ENCODE measurements around the gene MYO5B.
"Not testable (repeated sequence)": the region's sequence is repeated elsewhere in the genome, so short reads cannot be mapped to it uniquely, and the experiment has no call there.

Gene MYO5B

DNA sequence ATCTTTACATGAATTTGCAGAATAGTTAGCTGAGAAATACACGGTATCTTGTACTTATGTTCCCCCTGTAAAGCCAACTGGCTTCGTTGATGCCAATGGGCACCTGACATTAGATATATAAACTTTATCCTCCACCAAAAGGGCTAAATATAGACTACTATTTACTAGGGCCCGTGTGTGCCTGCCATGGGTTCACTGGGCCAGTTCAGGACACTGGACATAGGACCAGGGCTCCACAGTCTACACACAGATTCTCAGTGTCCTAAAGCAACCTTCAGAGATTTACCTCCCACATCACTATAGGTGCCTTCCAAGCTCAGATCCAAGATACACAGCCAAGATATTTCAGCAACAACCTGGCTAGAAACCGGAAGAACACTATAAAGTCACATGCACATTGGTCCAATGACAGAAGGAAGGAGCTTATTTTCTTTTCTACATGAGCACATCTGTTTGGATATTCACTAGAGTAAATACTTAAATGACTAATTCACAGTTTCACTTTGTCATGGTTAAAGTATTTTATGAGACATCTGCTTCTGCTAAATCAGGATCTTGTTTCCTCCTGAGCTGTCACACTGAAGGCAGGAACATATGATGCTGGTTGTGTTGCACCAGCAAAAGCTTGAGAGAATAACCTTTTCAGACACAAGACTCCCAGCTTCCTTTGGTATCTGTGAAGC is 95.1 kb downstream of the MYO5B start:
- H3K14ac ChIP-seq (ENCODE audit: low read length): no peak overlapping the region
- no peak overlapping the region for H3K4ac ChIP-seq (ENCODE audit: low read length)
- no peak overlapping the region for H2AK5ac ChIP-seq (ENCODE audit: low read depth, low read length)
- no peaks in the 10 kb centered on the region for H3K4me1 ChIP-seq (ENCODE audit: control insufficient read depth in 2 of 2, insufficient read depth in 1 of 2, low read depth in 1 of 2, low read length in 2 of 2)
- H2BK12ac ChIP-seq (ENCODE audit: low read length): no peak overlapping the region
- H2BK15ac ChIP-seq (ENCODE audit: low read length): no peak overlapping the region
- no peak overlapping the region for H2BK120ac ChIP-seq (ENCODE audit: low read depth, low read length)
- no peak for DNase-seq (ENCODE audit: low spot score)
- no peaks in the 10 kb centered on the region for H3K9me3 ChIP-seq (replicated peaks in 1 of 2; ENCODE audit: control insufficient read depth in 2 of 2, insufficient read depth in 1 of 2, low read depth in 1 of 2, low read length in 2 of 2)
- H2AFZ ChIP-seq (ENCODE audit: low read length): no peak overlapping the region
- H3K79me1 ChIP-seq (ENCODE audit: low read depth, low read length): no peaks in the 10 kb centered on the region
- no peak overlapping the region for H3K23ac ChIP-seq (ENCODE audit: low read depth, low read length, poor library complexity)
- no peak overlapping the region for H3K27ac ChIP-seq (replicated peaks; ENCODE audit: low read length)
- no peaks in the 10 kb centered on the region for H3K36me3 ChIP-seq (replicated peaks in 1 of 2; ENCODE audit: control insufficient read depth in 2 of 2, insufficient read depth in 2 of 2, low read length in 2 of 2)
- no peak overlapping the region for H3K4me3 ChIP-seq (ENCODE audit: low read length in 2 of 2)
- H3K4me2 ChIP-seq (ENCODE audit: insufficient read depth, low read length, poor library complexity, severe bottlenecking): no peak overlapping the region
- H4K8ac ChIP-seq (ENCODE audit: low read depth, low read length): no peak overlapping the region
- H3K27me3 ChIP-seq (ENCODE audit: control insufficient read depth in 3 of 3, insufficient read depth in 3 of 3, low read depth in 1 of 3, low read length in 3 of 3): no peaks in the 10 kb centered on the region
- H3K9ac ChIP-seq (ENCODE audit: low read depth, low read length, poor library complexity): no peak overlapping the region
- no peak overlapping the region for H4K91ac ChIP-seq (ENCODE audit: low read depth, low read length, poor library complexity)
- H2BK5ac ChIP-seq (ENCODE audit: low read length): no peak overlapping the region
- WGBS, 2 donors (ENCODE audit: extremely low coverage in 2 of 2, insufficient read length in 2 of 2, insufficient replicate concordance in 1 of 2): no CpG with 5 or more reads among the region's 4 CpGs
- H3K18ac ChIP-seq (ENCODE audit: low read length): no peak overlapping the region

DNA sequence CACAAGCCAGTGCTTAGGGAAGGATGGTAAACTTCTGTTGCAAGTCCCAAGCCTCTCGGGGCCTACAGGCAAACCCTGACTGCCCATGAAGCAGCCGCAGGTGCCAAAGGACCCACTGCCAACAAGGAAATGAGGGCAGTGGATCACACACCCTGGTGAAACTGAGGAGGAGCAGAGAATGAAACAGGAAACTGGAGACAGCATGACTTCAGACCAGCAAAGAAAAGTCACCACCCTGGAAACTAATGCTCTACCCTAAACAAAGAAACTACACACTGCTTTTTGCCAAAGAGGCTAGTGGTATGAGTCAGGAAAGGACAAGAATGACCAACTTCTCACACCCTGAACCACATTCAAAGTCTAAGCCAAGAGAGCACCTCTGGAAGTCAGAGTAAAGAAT is 97.2 kb downstream of the MYO5B start:
- H4K8ac ChIP-seq (ENCODE audit: low read depth, low read length): no peak overlapping the region
- H2AFZ ChIP-seq (ENCODE audit: low read length): no peak overlapping the region
- no peaks in the 10 kb centered on the region for H3K36me3 ChIP-seq (replicated peaks in 1 of 2; ENCODE audit: control insufficient read depth in 2 of 2, insufficient read depth in 2 of 2, low read length in 2 of 2)
- DNase-seq (ENCODE audit: low spot score): no peak
- H2BK5ac ChIP-seq (ENCODE audit: low read length): no peak overlapping the region
- no peak overlapping the region for H3K4me2 ChIP-seq (ENCODE audit: insufficient read depth, low read length, poor library complexity, severe bottlenecking)
- H3K27ac ChIP-seq (replicated peaks; ENCODE audit: low read length): no peak overlapping the region
- no peaks in the 10 kb centered on the region for H3K79me1 ChIP-seq (ENCODE audit: low read depth, low read length)
- H3K9me3 ChIP-seq (replicated peaks in 1 of 2; ENCODE audit: control insufficient read depth in 2 of 2, insufficient read depth in 1 of 2, low read depth in 1 of 2, low read length in 2 of 2): no peaks in the 10 kb centered on the region
- no peak overlapping the region for H3K9ac ChIP-seq (ENCODE audit: low read depth, low read length, poor library complexity)
- no peak overlapping the region for H2BK12ac ChIP-seq (ENCODE audit: low read length)
- H2AK5ac ChIP-seq (ENCODE audit: low read depth, low read length): no peak overlapping the region
- H3K4me3 ChIP-seq (ENCODE audit: low read length in 2 of 2): no peak overlapping the region
- H3K4ac ChIP-seq (ENCODE audit: low read length): no peak overlapping the region
- WGBS, 2 donors (ENCODE audit: extremely low coverage in 2 of 2, insufficient read length in 2 of 2, insufficient replicate concordance in 1 of 2): no CpG with 5 or more reads among the region's 2 CpGs
- H4K91ac ChIP-seq (ENCODE audit: low read depth, low read length, poor library complexity): no peak overlapping the region
- no peak overlapping the region for H3K23ac ChIP-seq (ENCODE audit: low read depth, low read length, poor library complexity)
- no peak overlapping the region for H2BK120ac ChIP-seq (ENCODE audit: low read depth, low read length)
- no peak overlapping the region for H2BK15ac ChIP-seq (ENCODE audit: low read length)
- no peaks in the 10 kb centered on the region for H3K4me1 ChIP-seq (ENCODE audit: control insufficient read depth in 2 of 2, insufficient read depth in 1 of 2, low read depth in 1 of 2, low read length in 2 of 2)
- no peak overlapping the region for H3K18ac ChIP-seq (ENCODE audit: low read length)
- H3K27me3 ChIP-seq (ENCODE audit: control insufficient read depth in 3 of 3, insufficient read depth in 3 of 3, low read depth in 1 of 3, low read length in 3 of 3): no peaks in the 10 kb centered on the region
- no peak overlapping the region for H3K14ac ChIP-seq (ENCODE audit: low read length)

DNA sequence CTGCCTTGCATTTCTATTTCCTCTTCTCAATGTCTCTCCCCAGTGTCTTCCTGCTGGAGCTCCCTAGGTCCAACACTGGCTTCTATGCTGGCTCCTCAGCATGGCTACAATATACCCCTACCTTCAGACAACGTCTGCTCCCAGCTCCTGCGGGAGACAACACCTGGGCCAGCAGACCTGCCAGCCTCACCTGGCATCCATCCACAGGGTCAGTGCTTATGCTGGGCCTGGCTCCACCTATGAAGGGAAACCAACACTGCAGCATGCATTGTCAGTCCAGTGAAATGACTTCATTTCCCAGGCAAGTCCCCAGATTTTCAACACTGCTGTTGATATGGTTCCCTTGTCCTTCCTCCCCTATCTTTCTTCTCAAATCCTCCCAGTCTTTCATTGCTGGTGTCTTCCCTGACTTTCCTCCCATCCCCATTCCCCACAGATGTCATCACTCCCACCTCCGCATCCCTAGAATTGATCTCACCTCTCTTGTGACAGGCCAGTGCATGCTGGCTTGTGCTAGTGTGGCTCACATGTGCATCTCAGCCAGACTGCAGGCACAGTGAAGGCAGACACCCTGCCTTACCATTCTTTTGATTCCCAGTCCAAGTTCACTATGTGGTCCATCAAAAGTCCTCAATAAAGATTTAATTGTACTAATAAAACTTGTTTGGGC is 98.0 kb downstream of the MYO5B start:
- no peaks in the 10 kb centered on the region for H3K79me1 ChIP-seq (ENCODE audit: low read depth, low read length)

DNA sequence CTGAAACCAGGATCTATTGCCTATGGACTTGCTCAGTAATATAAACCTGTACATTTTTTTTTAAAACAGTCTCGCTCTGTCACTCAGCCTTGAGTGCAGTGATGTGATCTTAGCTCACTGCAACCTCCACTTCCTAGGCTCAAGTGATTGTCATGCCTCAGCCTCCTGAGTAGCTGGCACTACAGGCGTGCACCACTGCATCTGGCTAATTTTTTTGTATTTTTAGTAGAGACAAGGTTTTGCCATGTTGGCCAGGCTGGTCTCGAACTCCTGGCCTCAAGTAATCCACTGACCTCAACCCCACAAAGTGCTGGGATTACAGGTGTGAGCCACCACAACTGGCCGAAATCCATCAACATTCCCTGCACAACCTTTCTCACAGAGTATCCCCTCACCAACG is 100.2 kb downstream of the MYO5B start:
- H2AK5ac ChIP-seq (ENCODE audit: low read depth, low read length); H2BK120ac ChIP-seq (ENCODE audit: low read depth, low read length); H3K9me3 ChIP-seq (replicated peaks in 1 of 2; ENCODE audit: control insufficient read depth in 2 of 2, insufficient read depth in 1 of 2, low read depth in 1 of 2, low read length in 2 of 2); H3K14ac ChIP-seq (ENCODE audit: low read length); H3K36me3 ChIP-seq (replicated peaks in 1 of 2; ENCODE audit: control insufficient read depth in 2 of 2, insufficient read depth in 2 of 2, low read length in 2 of 2); H3K27me3 ChIP-seq (ENCODE audit: control insufficient read depth in 3 of 3, insufficient read depth in 3 of 3, low read depth in 1 of 3, low read length in 3 of 3); H3K27ac ChIP-seq (replicated peaks; ENCODE audit: low read length); DNase-seq (ENCODE audit: low spot score); H3K4ac ChIP-seq (ENCODE audit: low read length); H3K4me2 ChIP-seq (ENCODE audit: insufficient read depth, low read length, poor library complexity, severe bottlenecking); H3K23ac ChIP-seq (ENCODE audit: low read depth, low read length, poor library complexity); H2BK15ac ChIP-seq (ENCODE audit: low read length); H4K91ac ChIP-seq (ENCODE audit: low read depth, low read length, poor library complexity); H2AFZ ChIP-seq (ENCODE audit: low read length); H2BK12ac ChIP-seq (ENCODE audit: low read length); H3K4me1 ChIP-seq (ENCODE audit: control insufficient read depth in 2 of 2, insufficient read depth in 1 of 2, low read depth in 1 of 2, low read length in 2 of 2); H2BK5ac ChIP-seq (ENCODE audit: low read length); H3K4me3 ChIP-seq (ENCODE audit: low read length in 2 of 2); H4K8ac ChIP-seq (ENCODE audit: low read depth, low read length); H3K9ac ChIP-seq (ENCODE audit: low read depth, low read length, poor library complexity); H3K79me1 ChIP-seq (ENCODE audit: low read depth, low read length); H3K18ac ChIP-seq (ENCODE audit: low read length): not testable (repeated sequence)
- WGBS, 2 donors (ENCODE audit: extremely low coverage in 2 of 2, insufficient read length in 2 of 2, insufficient replicate concordance in 1 of 2): no CpG with 5 or more reads among the region's 5 CpGs

More for the DNA sequence above, 98.0 kb downstream of the MYO5B start:
- no peak overlapping the region for H2BK5ac ChIP-seq (ENCODE audit: low read length)
- H3K23ac ChIP-seq (ENCODE audit: low read depth, low read length, poor library complexity): no peak overlapping the region
- no peak for DNase-seq (ENCODE audit: low spot score)
- H2BK15ac ChIP-seq (ENCODE audit: low read length): no peak overlapping the region
- H3K18ac ChIP-seq (ENCODE audit: low read length): no peak overlapping the region
- no peak overlapping the region for H3K27ac ChIP-seq (replicated peaks; ENCODE audit: low read length)
- no peak overlapping the region for H3K9ac ChIP-seq (ENCODE audit: low read depth, low read length, poor library complexity)
- no peak overlapping the region for H2BK120ac ChIP-seq (ENCODE audit: low read depth, low read length)
- no peaks in the 10 kb centered on the region for H3K27me3 ChIP-seq (ENCODE audit: control insufficient read depth in 3 of 3, insufficient read depth in 3 of 3, low read depth in 1 of 3, low read length in 3 of 3)
- no peak overlapping the region for H3K4ac ChIP-seq (ENCODE audit: low read length)
- no peak overlapping the region for H3K4me2 ChIP-seq (ENCODE audit: insufficient read depth, low read length, poor library complexity, severe bottlenecking)
- no peaks in the 10 kb centered on the region for H3K9me3 ChIP-seq (replicated peaks in 1 of 2; ENCODE audit: control insufficient read depth in 2 of 2, insufficient read depth in 1 of 2, low read depth in 1 of 2, low read length in 2 of 2)
- no peak overlapping the region for H2AK5ac ChIP-seq (ENCODE audit: low read depth, low read length)
- no peak overlapping the region for H2BK12ac ChIP-seq (ENCODE audit: low read length)
- H4K8ac ChIP-seq (ENCODE audit: low read depth, low read length): no peak overlapping the region
- H3K14ac ChIP-seq (ENCODE audit: low read length): no peak overlapping the region
- H3K36me3 ChIP-seq (replicated peaks in 1 of 2; ENCODE audit: control insufficient read depth in 2 of 2, insufficient read depth in 2 of 2, low read length in 2 of 2): no peaks in the 10 kb centered on the region
- peaks cover under 1 to 1% of the 10 kb centered on the region in 2 donors for H3K4me1 ChIP-seq (ENCODE audit: control insufficient read depth in 2 of 2, insufficient read depth in 1 of 2, low read depth in 1 of 2, low read length in 2 of 2)
- no peak overlapping the region for H2AFZ ChIP-seq (ENCODE audit: low read length)
- no CpG with 5 or more reads among the region's 3 CpGs for WGBS, 2 donors (ENCODE audit: extremely low coverage in 2 of 2, insufficient read length in 2 of 2, insufficient replicate concordance in 1 of 2)
- H3K4me3 ChIP-seq (ENCODE audit: low read length in 2 of 2): no peak overlapping the region
- H4K91ac ChIP-seq (ENCODE audit: low read depth, low read length, poor library complexity): no peak overlapping the region
